ENCODE data around the gene KCNQ1OT1. TPM values are rescaled to one million over a fixed set of nuclear protein-coding genes. Genes with fewer than 3 reads are reported as not detected.

KCNQ1OT1 gene
- total and polyA plus RNA-seq, 4 donors, result 0.05 to 4.9 (median 0.61) TPM

GRCh38 chr11:2595204-2595603 is 104.6 kb downstream of the KCNQ1OT1 start (continued):
- TF ChIP-seq, protein P1, sequence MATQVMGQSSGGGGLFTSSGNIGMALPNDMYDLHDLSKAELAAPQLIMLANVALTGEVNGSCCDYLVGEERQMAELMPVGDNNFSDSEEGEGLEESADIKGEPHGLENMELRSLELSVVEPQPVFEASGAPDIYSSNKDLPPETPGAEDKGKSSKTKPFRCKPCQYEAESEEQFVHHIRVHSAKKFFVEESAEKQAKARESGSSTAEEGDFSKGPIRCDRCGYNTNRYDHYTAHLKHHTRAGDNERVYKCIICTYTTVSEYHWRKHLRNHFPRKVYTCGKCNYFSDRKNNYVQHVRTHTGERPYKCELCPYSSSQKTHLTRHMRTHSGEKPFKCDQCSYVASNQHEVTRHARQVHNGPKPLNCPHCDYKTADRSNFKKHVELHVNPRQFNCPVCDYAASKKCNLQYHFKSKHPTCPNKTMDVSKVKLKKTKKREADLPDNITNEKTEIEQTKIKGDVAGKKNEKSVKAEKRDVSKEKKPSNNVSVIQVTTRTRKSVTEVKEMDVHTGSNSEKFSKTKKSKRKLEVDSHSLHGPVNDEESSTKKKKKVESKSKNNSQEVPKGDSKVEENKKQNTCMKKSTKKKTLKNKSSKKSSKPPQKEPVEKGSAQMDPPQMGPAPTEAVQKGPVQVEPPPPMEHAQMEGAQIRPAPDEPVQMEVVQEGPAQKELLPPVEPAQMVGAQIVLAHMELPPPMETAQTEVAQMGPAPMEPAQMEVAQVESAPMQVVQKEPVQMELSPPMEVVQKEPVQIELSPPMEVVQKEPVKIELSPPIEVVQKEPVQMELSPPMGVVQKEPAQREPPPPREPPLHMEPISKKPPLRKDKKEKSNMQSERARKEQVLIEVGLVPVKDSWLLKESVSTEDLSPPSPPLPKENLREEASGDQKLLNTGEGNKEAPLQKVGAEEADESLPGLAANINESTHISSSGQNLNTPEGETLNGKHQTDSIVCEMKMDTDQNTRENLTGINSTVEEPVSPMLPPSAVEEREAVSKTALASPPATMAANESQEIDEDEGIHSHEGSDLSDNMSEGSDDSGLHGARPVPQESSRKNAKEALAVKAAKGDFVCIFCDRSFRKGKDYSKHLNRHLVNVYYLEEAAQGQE (IDR thresholded peaks at IDR 0.05), result no peak
- no peak for TF ChIP-seq RXRA (IDR thresholded peaks at IDR 0.05)

DNA sequence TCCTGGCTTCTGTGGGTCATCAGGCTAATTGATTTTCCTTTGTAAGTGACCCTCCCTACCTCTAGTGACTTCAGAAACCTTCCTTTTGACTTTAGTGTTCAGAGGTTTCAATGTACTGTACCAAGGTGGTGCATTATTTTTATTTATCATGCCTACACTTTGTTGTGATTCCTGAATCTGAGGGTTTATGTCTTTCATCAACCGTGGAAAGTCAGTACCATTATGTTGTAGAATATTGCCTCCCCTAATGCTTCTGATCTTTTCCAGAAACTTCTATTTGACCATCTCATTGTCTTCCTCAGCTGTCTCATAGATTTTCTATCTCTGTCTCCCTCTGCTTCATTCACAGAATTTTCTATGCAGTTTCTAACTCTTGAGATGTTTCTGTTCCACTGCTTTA is 105.5 kb downstream of the KCNQ1OT1 start:
- WGBS, result 88% methylated on average over 1 of the region's 1 CpG
- Histone ChIP-seq H3K9me3 (ENCODE audit: control insufficient read depth in 4 of 4, low read length in 3 of 4) (peaks cover 0 to 11% (median 0%) of the 10 kb centered on the region in 4 donors), H3K27me3 (ENCODE audit: control insufficient read depth in 4 of 4, insufficient read depth in 4 of 4, low read length in 3 of 4) (peaks cover 0 to 2% (median 0%) of the 10 kb centered on the region in 4 donors), H3K9ac (ENCODE audit: low read depth in 1 of 2, low read length in 2 of 2) (no peak overlapping the region), H3K36me3 (ENCODE audit: control insufficient read depth in 4 of 4, insufficient read depth in 3 of 4, low read depth in 1 of 4, low read length in 3 of 4) (no peaks in the 10 kb centered on the region), H3K27ac (ENCODE audit: low read depth in 1 of 2, low read length in 2 of 2) (no peak overlapping the region), H3K4me3 (ENCODE audit: low read depth in 1 of 3, low read length in 3 of 3) (no peak overlapping the region), H3K4me1 (ENCODE audit: control insufficient read depth in 4 of 4, insufficient read depth in 4 of 4, low read length in 3 of 4) (no peaks in the 10 kb centered on the region)
- DNase-seq (ENCODE audit: low spot score), result no peak
- no peak for TF ChIP-seq EGR1 (IDR thresholded peaks at IDR 0.05; ENCODE audit: low read depth in 2 of 2)
- no peak for TF ChIP-seq MAX (IDR thresholded peaks at IDR 0.05)
- no peak for TF ChIP-seq JUND (IDR thresholded peaks at IDR 0.05)
- TF ChIP-seq FOXA2 (IDR thresholded peaks at IDR 0.05), result no peak
- TF ChIP-seq ZBTB33 (IDR thresholded peaks at IDR 0.05), result no peak
- no peak for TF ChIP-seq SP1 (IDR thresholded peaks at IDR 0.05)

GRCh38 chr11:2593393-2593950 is 106.3 kb downstream of the KCNQ1OT1 start:
- no peak for DNase-seq (ENCODE audit: low spot score)
- 94% methylated on average over 15 of the region's 15 CpGs for WGBS

More at GRCh38 chr11:2593393-2593950, 106.3 kb downstream of the KCNQ1OT1 start:
- no peaks in the 10 kb centered on the region for H3K36me3 ChIP-seq (ENCODE audit: control insufficient read depth in 4 of 4, insufficient read depth in 3 of 4, low read depth in 1 of 4, low read length in 3 of 4)
- H3K4me3 ChIP-seq (ENCODE audit: low read depth in 1 of 3, low read length in 3 of 3), result no peak overlapping the region
- H3K9ac ChIP-seq (ENCODE audit: low read depth in 1 of 2, low read length in 2 of 2), result no peak overlapping the region
- peaks cover 0 to 11% (median 0%) of the 10 kb centered on the region in 4 donors for H3K9me3 ChIP-seq (ENCODE audit: control insufficient read depth in 4 of 4, low read length in 3 of 4)
- no peaks in the 10 kb centered on the region for H3K4me1 ChIP-seq (ENCODE audit: control insufficient read depth in 4 of 4, insufficient read depth in 4 of 4, low read length in 3 of 4)
- H3K27me3 ChIP-seq (ENCODE audit: control insufficient read depth in 4 of 4, insufficient read depth in 4 of 4, low read length in 3 of 4), result peaks cover 0 to 2% (median 0%) of the 10 kb centered on the region in 4 donors
- TF ChIP-seq FOXA1 (IDR thresholded peaks at IDR 0.05) (no peak), ZBTB33 (IDR thresholded peaks at IDR 0.05) (no peak), FOXA2 (IDR thresholded peaks at IDR 0.05) (no peak), HNF4A (conservative IDR thresholded peaks at IDR 0.05) (no peak), JUND (IDR thresholded peaks at IDR 0.05) (no peak), RXRA (IDR thresholded peaks at IDR 0.05) (no peak), EGR1 (IDR thresholded peaks at IDR 0.05; ENCODE audit: low read depth in 2 of 2) (no peak), HNF4G (IDR thresholded peaks at IDR 0.05) (no peak), SP1 (IDR thresholded peaks at IDR 0.05) (no peak), MAX (IDR thresholded peaks at IDR 0.05) (no peak), NR2F2 (IDR thresholded peaks at IDR 0.05) (no peak), RAD21 (IDR thresholded peaks at IDR 0.05) (no peak), TAF1 (conservative IDR thresholded peaks at IDR 0.05) (no peak)
- TF ChIP-seq, protein P2, sequence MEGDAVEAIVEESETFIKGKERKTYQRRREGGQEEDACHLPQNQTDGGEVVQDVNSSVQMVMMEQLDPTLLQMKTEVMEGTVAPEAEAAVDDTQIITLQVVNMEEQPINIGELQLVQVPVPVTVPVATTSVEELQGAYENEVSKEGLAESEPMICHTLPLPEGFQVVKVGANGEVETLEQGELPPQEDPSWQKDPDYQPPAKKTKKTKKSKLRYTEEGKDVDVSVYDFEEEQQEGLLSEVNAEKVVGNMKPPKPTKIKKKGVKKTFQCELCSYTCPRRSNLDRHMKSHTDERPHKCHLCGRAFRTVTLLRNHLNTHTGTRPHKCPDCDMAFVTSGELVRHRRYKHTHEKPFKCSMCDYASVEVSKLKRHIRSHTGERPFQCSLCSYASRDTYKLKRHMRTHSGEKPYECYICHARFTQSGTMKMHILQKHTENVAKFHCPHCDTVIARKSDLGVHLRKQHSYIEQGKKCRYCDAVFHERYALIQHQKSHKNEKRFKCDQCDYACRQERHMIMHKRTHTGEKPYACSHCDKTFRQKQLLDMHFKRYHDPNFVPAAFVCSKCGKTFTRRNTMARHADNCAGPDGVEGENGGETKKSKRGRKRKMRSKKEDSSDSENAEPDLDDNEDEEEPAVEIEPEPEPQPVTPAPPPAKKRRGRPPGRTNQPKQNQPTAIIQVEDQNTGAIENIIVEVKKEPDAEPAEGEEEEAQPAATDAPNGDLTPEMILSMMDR (IDR thresholded peaks at IDR 0.05; ENCODE audit: low read depth, low read length, missing input control), result no peak
- TF ChIP-seq, protein P1 (IDR thresholded peaks at IDR 0.05), result no peak
- H3K27ac ChIP-seq (ENCODE audit: low read depth in 1 of 2, low read length in 2 of 2), result no peak overlapping the region
